ENCODE results near the gene KRT2. TPM values are rescaled to one million over a fixed set of nuclear protein-coding genes. Genes with fewer than 3 reads are reported as not detected.

Gene KRT2
- total and polyA plus RNA-seq, 3 experiments from 2014 or later: 0.16 TPM; not detected in 2

DNA sequence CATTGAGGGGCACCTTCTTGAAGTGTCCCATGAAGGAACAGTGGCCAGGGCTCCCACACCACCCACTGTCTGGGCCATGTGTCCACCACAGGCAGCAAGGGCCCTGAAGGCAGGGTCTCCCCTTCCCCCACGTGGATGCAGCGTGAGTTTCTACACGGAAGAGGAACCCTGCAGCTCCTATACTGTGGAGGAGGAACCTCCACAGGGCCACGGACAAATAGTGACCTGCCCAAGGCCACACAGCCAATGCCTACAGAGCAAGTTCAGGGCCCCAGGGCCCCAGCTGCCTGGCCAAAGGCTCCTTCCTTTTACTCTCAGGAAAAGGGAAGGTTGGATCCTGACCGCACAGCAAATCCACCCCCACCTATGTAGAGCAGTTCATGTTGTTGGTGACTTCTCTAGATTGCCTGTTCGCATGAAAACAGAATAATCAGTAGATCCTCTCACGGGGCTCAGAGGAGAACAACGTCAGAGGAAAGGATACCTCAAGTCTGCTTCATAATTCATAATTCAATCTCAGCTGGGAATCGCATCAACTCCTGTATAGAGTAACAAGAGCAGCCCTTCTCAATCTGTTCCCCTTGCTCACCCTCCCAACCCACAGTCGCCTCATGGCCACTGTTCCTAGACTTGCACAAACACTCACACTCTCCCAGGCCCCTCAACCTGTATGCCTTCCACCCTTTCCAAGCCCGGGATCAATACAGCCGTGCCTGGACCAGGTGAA, 22.6 kb downstream of the KRT2 start:
- H3K4me1 ChIP-seq (ENCODE audit: insufficient read depth, low read length): peaks cover 51% of the 10 kb centered on the region
- DNase-seq: no peak
- H3K27me3 Mint-ChIP-seq: peaks cover 3% of the 10 kb centered on the region in 2 donors
- H3K9me3 ChIP-seq (ENCODE audit: low read length): no peaks in the 10 kb centered on the region
- ChIA-PET CTCF (no interaction called here), POLR2A (no interaction called here)
- H3K36me3 ChIP-seq (ENCODE audit: insufficient read depth, low read length): no peaks in the 10 kb centered on the region
- no peak overlapping the region for H3K27ac ChIP-seq (ENCODE audit: low read depth, low read length)
- H3K4me3 Mint-ChIP-seq: peak overlapping the region in 1 of 7 donors; percentile 1
- no peak overlapping the region for H3K4me3 ChIP-seq (ENCODE audit: low read length)
- peaks cover 40 to 41% (median 40%) of the 10 kb centered on the region in 3 donors for H3K4me1 Mint-ChIP-seq
- H3K36me3 Mint-ChIP-seq: peaks cover 0 to 3% (median 0%) of the 10 kb centered on the region in 3 donors
- H3K27me3 ChIP-seq (ENCODE audit: insufficient read depth, low read length, poor library complexity, severe bottlenecking): no peaks in the 10 kb centered on the region
- peak overlapping the region in 4 of 8 donors; percentile 13 to 49 (median 24) for H3K27ac Mint-ChIP-seq
- no peaks in the 10 kb centered on the region for H3K9me3 Mint-ChIP-seq

DNA sequence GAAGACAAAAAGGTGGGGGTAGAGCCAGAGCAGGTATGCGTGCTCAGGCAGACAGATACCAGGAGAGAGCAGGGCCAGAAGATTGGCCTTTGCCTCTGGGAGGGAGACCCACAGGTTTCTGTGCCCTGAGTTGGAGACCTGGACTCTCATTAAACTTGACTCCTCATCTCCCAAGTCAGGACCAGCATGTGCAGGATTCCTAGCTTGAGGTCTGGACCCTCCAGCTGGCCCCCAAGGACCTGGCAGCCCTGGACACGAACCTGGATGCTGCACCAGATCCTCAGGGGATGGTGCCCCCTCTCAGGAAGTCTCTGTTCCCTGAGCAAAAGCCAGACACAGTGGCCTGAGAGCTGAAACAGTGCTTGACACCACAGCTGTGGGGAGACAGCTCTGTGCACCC, 23.2 kb downstream of the KRT2 start:
- ChIA-PET POLR2A (no interaction called here), CTCF (no interaction called here)
- Mint-ChIP-seq H3K4me3 (no peak overlapping the region), H3K36me3 (peaks cover 0 to 3% (median 0%) of the 10 kb centered on the region in 3 donors), H3K27me3 (peaks cover 3% of the 10 kb centered on the region in 2 donors), H3K27ac (no peak overlapping the region), H3K9me3 (no peaks in the 10 kb centered on the region), H3K4me1 (peaks cover 34 to 35% (median 35%) of the 10 kb centered on the region in 3 donors)
- no peaks in the 10 kb centered on the region for H3K27me3 ChIP-seq (ENCODE audit: insufficient read depth, low read length, poor library complexity, severe bottlenecking)
- H3K4me1 ChIP-seq (ENCODE audit: insufficient read depth, low read length): peaks cover 45% of the 10 kb centered on the region
- no peaks in the 10 kb centered on the region for H3K36me3 ChIP-seq (ENCODE audit: insufficient read depth, low read length)
- H3K27ac ChIP-seq (ENCODE audit: low read depth, low read length): no peak overlapping the region
- no peak for DNase-seq
- no peak overlapping the region for H3K4me3 ChIP-seq (ENCODE audit: low read length)
- no peaks in the 10 kb centered on the region for H3K9me3 ChIP-seq (ENCODE audit: low read length)

DNA sequence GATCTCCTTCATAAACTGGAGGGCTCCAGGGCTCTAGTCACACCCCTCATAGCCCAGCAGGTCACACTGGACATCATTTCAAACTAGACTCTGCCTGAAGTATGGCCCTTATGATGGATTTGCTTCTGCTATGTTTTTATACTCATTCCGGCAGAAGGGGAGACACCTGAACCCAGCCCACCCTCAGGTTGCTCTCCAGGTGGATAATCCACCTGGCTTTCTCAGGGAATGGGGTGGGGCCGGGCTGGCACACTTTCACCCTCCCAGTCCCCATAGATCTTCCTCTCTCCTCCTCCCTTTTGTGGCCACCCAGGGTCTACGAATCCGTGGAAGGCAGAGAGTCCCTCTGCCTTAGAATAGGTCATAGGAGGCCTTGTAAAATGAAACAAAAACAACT, 23.9 kb downstream of the KRT2 start:
- H3K9me3 ChIP-seq (ENCODE audit: low read length): no peaks in the 10 kb centered on the region
- no peaks in the 10 kb centered on the region for H3K27me3 ChIP-seq (ENCODE audit: insufficient read depth, low read length, poor library complexity, severe bottlenecking)
- H3K4me1 ChIP-seq (ENCODE audit: insufficient read depth, low read length): peaks cover 37% of the 10 kb centered on the region
- H3K27ac ChIP-seq (ENCODE audit: low read depth, low read length): no peak overlapping the region
- H3K4me3 ChIP-seq (ENCODE audit: low read length): no peak overlapping the region
- Mint-ChIP-seq H3K36me3 (peaks cover 0 to 3% (median 0%) of the 10 kb centered on the region in 3 donors), H3K9me3 (no peaks in the 10 kb centered on the region), H3K4me3 (no peak overlapping the region), H3K27me3 (peaks cover 3% of the 10 kb centered on the region in 2 donors), H3K4me1 (peaks cover 26 to 29% (median 28%) of the 10 kb centered on the region in 3 donors), H3K27ac (peak overlapping the region in 4 of 8 donors; percentile 2 to 80 (median 50))
- no peak for DNase-seq
- ChIA-PET POLR2A (no interaction called here), CTCF (no interaction called here)
- H3K36me3 ChIP-seq (ENCODE audit: insufficient read depth, low read length): no peaks in the 10 kb centered on the region

DNA sequence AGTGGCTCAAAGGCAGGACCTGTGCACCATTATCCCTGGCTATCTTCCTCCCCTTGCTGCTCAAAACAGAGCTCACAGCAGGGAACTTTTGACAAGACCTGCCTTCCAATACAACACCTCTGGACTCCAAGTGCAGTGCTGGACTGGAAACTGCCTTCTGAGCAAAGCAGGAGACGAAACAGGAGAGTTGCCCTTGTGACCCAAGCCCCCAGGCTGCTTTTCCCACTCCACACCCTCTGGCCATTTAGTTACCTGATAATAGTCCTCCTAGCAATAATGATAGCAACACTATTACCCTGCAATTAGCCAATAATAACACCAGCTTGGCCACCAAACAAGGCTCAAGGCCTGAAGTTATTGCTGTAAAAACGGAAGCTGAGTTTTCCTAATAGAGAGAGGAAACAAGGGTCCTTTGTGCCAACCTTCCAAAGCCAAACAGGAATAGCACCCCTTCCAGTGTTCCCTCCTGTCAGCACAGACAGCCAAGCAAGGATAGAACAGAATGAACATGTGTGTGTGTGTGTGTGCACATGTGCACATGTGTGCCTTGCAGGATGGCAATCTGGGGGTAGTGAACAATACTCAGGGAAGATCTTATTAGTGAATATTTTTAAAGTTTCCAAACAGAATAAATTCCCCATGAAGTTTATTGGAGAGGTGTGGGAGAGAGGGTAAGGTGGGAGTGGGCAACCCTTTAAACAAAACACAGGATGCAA, 24.5 kb downstream of the KRT2 start:
- no peaks in the 10 kb centered on the region for H3K9me3 Mint-ChIP-seq
- H3K4me1 ChIP-seq (ENCODE audit: insufficient read depth, low read length): peaks cover 32% of the 10 kb centered on the region
- peaks cover 22 to 28% (median 23%) of the 10 kb centered on the region in 3 donors for H3K4me1 Mint-ChIP-seq
- H3K27ac ChIP-seq (ENCODE audit: low read depth, low read length): no peak overlapping the region
- H3K9me3 ChIP-seq (ENCODE audit: low read length): no peaks in the 10 kb centered on the region
- H3K27ac Mint-ChIP-seq: no peak overlapping the region
- H3K36me3 ChIP-seq (ENCODE audit: insufficient read depth, low read length): no peaks in the 10 kb centered on the region
- H3K4me3 Mint-ChIP-seq: no peak overlapping the region
- H3K27me3 Mint-ChIP-seq: peaks cover 6 to 7% of the 10 kb centered on the region in 2 donors
- no peak for DNase-seq
- POLR2A ChIA-PET: no interaction called here
- no peak overlapping the region for H3K4me3 ChIP-seq (ENCODE audit: low read length)
- H3K27me3 ChIP-seq (ENCODE audit: insufficient read depth, low read length, poor library complexity, severe bottlenecking): no peaks in the 10 kb centered on the region
- CTCF ChIA-PET: no interaction called here
- peaks cover 0 to 3% (median 0%) of the 10 kb centered on the region in 3 donors for H3K36me3 Mint-ChIP-seq

- Histone ChIP-seq H3K9me3 (ENCODE audit: low read length) (no peaks in the 10 kb centered on the region), H3K27me3 (ENCODE audit: insufficient read depth, low read length, poor library complexity, severe bottlenecking) (no peaks in the 10 kb centered on the region), H3K36me3 (ENCODE audit: insufficient read depth, low read length) (no peaks in the 10 kb centered on the region), H3K27ac (ENCODE audit: low read depth, low read length) (no peak overlapping the region), H3K4me1 (ENCODE audit: insufficient read depth, low read length) (peaks cover 20% of the 10 kb centered on the region), H3K4me3 (ENCODE audit: low read length) (no peak overlapping the region)
- ChIA-PET CTCF (interaction anchor here (1.3 kb wide), 1 partner anchor 248 kb away, joined by 3 read pairs; no protein-coding TSS in a partner anchor), POLR2A (no interaction called here)
- H3K27ac Mint-ChIP-seq: no peak overlapping the region
- H3K36me3 Mint-ChIP-seq: peaks cover 0 to 5% (median 3%) of the 10 kb centered on the region in 3 donors
- no peaks in the 10 kb centered on the region for H3K9me3 Mint-ChIP-seq
- H3K4me3 Mint-ChIP-seq: no peak overlapping the region
- H3K27me3 Mint-ChIP-seq: peaks cover 11 to 22% of the 10 kb centered on the region in 2 donors
- DNase-seq: no peak
- peaks cover 0 to 7% (median 3%) of the 10 kb centered on the region in 3 donors for H3K4me1 Mint-ChIP-seq
Observed at GRCh38 chr12:52622349-52622748, 29.7 kb downstream of the KRT2 start.

- no peaks in the 10 kb centered on the region for H3K9me3 ChIP-seq (ENCODE audit: low read length)
- Mint-ChIP-seq H3K27ac (peak overlapping the region in 1 of 8 donors; percentile 48), H3K9me3 (no peaks in the 10 kb centered on the region), H3K27me3 (peaks cover 8 to 34% of the 10 kb centered on the region in 2 donors), H3K4me1 (peaks cover 22 to 28% (median 27%) of the 10 kb centered on the region in 3 donors), H3K4me3 (no peak overlapping the region), H3K36me3 (peaks cover 0 to 5% (median 0%) of the 10 kb centered on the region in 3 donors)
- DNase-seq: no peak
- H3K4me3 ChIP-seq (ENCODE audit: low read length): no peak overlapping the region
- no peak overlapping the region for H3K27ac ChIP-seq (ENCODE audit: low read depth, low read length)
- H3K36me3 ChIP-seq (ENCODE audit: insufficient read depth, low read length): no peaks in the 10 kb centered on the region
- CTCF ChIA-PET: interaction anchor here (1.3 kb wide), 1 partner anchor 23 kb away, joined by 3 read pairs; no protein-coding TSS in a partner anchor
- H3K4me1 ChIP-seq (ENCODE audit: insufficient read depth, low read length): peaks cover 51% of the 10 kb centered on the region
- POLR2A ChIA-PET: no interaction called here
- H3K27me3 ChIP-seq (ENCODE audit: insufficient read depth, low read length, poor library complexity, severe bottlenecking): no peaks in the 10 kb centered on the region
Observed at GRCh38 chr12:52618866-52619265, 33.1 kb downstream of the KRT2 start.

GRCh38 chr12:52618216-52618615, 33.8 kb downstream of the KRT2 start, which contains the start of gene KRT73:
TSS of gene KRT73 (minus strand) at chr12:52618559. CDS start at chr12:52618524, 35 bp downstream.
- Histone ChIP-seq H3K27ac (ENCODE audit: low read depth, low read length) (no peak within 1 kb of the TSS), H3K4me1 (ENCODE audit: insufficient read depth, low read length) (peaks cover 57% of the 10 kb centered on the region), H3K36me3 (ENCODE audit: insufficient read depth, low read length) (no peaks in the 10 kb centered on the region), H3K27me3 (ENCODE audit: insufficient read depth, low read length, poor library complexity, severe bottlenecking) (no peaks in the 10 kb centered on the region), H3K4me3 (ENCODE audit: low read length) (no peak within 1 kb of the TSS), H3K9me3 (ENCODE audit: low read length) (no peaks in the 10 kb centered on the region)
- no peak for DNase-seq
- Mint-ChIP-seq H3K36me3 (peaks cover 0 to 5% (median 0%) of the 10 kb centered on the region in 3 donors), H3K4me1 (peaks cover 23 to 33% (median 30%) of the 10 kb centered on the region in 3 donors), H3K4me3 (peak within 1 kb of the TSS in 1 of 7 donors; percentile 44), H3K27ac (peak within 1 kb of the TSS in 3 of 8 donors; percentile 29 to 74 (median 48)), H3K27me3 (peaks cover 8 to 34% of the 10 kb centered on the region in 2 donors), H3K9me3 (no peaks in the 10 kb centered on the region)
- ChIA-PET POLR2A (no interaction called here), CTCF (no interaction called here)

DNA sequence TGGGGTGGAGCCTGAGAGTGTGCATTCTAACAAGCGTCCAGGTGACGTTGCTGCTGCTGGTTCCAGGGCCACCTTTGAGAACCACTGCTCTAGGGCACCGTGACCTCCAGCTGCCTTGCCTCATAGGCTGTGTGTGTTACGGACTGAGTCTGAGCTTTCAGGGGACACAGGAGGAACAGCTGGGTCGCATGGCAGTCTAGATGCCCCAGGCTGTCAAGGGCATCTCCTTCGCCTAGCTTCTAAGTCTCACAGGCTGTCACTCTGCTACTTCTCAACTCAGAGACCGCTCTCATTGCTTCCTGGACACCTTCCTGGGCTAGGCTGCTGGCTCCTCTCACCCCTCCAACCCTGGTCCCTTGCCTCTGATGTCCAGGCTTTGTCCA, 34.6 kb downstream of the KRT2 start:
- peak overlapping the region in 3 of 8 donors; percentile 29 to 74 (median 73) for H3K27ac Mint-ChIP-seq

More for the DNA sequence above, 34.6 kb downstream of the KRT2 start:
- peaks cover 0 to 5% (median 0%) of the 10 kb centered on the region in 3 donors for H3K36me3 Mint-ChIP-seq
- ChIA-PET CTCF (no interaction called here), POLR2A (no interaction called here)
- H3K9me3 ChIP-seq (ENCODE audit: low read length): no peaks in the 10 kb centered on the region
- H3K27ac ChIP-seq (ENCODE audit: low read depth, low read length): no peak overlapping the region
- H3K4me1 ChIP-seq (ENCODE audit: insufficient read depth, low read length): peaks cover 66% of the 10 kb centered on the region
- peaks cover 4 to 30% of the 10 kb centered on the region in 2 donors for H3K27me3 Mint-ChIP-seq
- H3K4me3 ChIP-seq (ENCODE audit: low read length): no peak overlapping the region
- DNase-seq: no peak
- no peaks in the 10 kb centered on the region for H3K27me3 ChIP-seq (ENCODE audit: insufficient read depth, low read length, poor library complexity, severe bottlenecking)
- H3K9me3 Mint-ChIP-seq: no peaks in the 10 kb centered on the region
- H3K36me3 ChIP-seq (ENCODE audit: insufficient read depth, low read length): no peaks in the 10 kb centered on the region
- peak overlapping the region in 1 of 7 donors; percentile 44 for H3K4me3 Mint-ChIP-seq
- H3K4me1 Mint-ChIP-seq: peaks cover 25 to 40% (median 39%) of the 10 kb centered on the region in 3 donors
